Neural progenitor cell (in vitro differentiated cells): Measurements from ENCODE around the gene RAVER2.

Experiments used
- EZH2phosphoT487 ChIP-seq: fragments of 200-600 bp; sonication (generic); IDR thresholded peaks from 2 replicates; pipeline ENCODE4 v1.6.1; 2017; ENCODE audit warnings: antibody characterized with exemption
- TF ChIP-seq, protein P1 (sequence below): fragments of 200-600 bp; sonication (generic); IDR thresholded peaks from 2 replicates; pipeline ENCODE4 v1.5.1; 2017; ENCODE audit warnings: antibody characterized with exemption, mild to moderate bottlenecking

DNA sequence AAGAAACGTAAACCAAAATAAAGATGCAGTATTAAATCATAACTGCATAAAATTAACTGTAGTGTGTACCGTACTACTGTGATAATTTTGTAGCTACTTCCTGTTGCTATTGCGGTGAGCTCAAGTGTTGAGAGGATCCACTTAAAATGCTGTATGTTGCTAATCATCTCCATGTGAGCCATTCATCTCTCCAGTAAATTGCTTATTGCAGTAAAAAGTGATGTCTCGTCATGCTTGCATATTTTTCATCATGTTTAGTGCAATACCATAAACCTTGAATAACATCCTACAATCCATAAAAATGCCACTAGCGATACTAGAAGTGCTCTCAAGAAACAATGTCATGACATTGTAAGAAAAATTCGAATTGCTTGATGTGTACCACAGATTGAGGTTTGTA, 66.3 kb downstream of the RAVER2 start:
- TF ChIP-seq, protein P1, sequence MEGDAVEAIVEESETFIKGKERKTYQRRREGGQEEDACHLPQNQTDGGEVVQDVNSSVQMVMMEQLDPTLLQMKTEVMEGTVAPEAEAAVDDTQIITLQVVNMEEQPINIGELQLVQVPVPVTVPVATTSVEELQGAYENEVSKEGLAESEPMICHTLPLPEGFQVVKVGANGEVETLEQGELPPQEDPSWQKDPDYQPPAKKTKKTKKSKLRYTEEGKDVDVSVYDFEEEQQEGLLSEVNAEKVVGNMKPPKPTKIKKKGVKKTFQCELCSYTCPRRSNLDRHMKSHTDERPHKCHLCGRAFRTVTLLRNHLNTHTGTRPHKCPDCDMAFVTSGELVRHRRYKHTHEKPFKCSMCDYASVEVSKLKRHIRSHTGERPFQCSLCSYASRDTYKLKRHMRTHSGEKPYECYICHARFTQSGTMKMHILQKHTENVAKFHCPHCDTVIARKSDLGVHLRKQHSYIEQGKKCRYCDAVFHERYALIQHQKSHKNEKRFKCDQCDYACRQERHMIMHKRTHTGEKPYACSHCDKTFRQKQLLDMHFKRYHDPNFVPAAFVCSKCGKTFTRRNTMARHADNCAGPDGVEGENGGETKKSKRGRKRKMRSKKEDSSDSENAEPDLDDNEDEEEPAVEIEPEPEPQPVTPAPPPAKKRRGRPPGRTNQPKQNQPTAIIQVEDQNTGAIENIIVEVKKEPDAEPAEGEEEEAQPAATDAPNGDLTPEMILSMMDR, result no peak
- TF ChIP-seq EZH2phosphoT487, result no peak
